ENCODE measurements around the gene USP25. TPM values are rescaled to one million over a fixed set of nuclear protein-coding genes. Genes with fewer than 3 reads are reported as not detected.

USP25 gene
- total RNA-seq, 2 experiments from 2014 or later: 31.8 to 35.8 TPM

- Mint-ChIP-seq H3K27me3 (peaks cover 4% of the 10 kb centered on the region), H3K4me3 (no peak overlapping the region), H3K9me3 (ENCODE audit: low read depth) (peaks cover 2% of the 10 kb centered on the region), H3K4me1 (no peaks in the 10 kb centered on the region), H3K36me3 (ENCODE audit: low read depth) (no peaks in the 10 kb centered on the region), H3K27ac (no peak overlapping the region)
- CTCF ChIA-PET: no interaction called here
- DNase-seq: no peak
- POLR2A ChIA-PET: no interaction called here
- intact Hi-C loops (cut with DNase I, micrococcal nuclease): no loop called here
- no peak for ATAC-seq
Observed at GRCh38 chr21:15928686-15929425, 199.1 kb downstream of the USP25 start.

DNA sequence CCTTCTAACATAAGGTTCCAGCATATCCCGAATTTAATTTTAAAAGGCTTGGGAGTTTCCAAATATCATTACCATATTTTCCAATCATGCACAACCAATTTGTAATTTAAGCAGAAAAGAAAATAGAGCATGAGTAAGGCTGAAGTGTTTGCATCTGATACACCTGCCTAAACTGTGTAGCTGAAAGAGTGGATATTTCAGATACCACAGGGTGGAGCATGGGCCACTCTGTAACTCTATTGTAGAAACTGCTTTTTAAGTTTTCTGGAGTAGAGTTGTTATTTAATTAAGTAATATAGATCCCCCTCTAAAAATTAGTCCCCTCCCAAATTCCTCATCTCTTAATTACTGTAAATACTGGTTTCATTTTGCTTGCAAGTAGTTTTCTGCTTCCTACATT lies 199.8 kb downstream of the USP25 start:
- Mint-ChIP-seq H3K27ac (no peak overlapping the region), H3K4me3 (no peak overlapping the region), H3K9me3 (ENCODE audit: low read depth) (peaks cover under 1% of the 10 kb centered on the region), H3K36me3 (ENCODE audit: low read depth) (no peaks in the 10 kb centered on the region), H3K27me3 (peaks cover 4% of the 10 kb centered on the region), H3K4me1 (no peaks in the 10 kb centered on the region)
- ChIA-PET CTCF (no interaction called here), POLR2A (no interaction called here)
- intact Hi-C loops (cut with DNase I, micrococcal nuclease): no loop called here
- DNase-seq (no peak), ATAC-seq (no peak)
